Fibroblast of mammary gland (primary cell): Measurements from ENCODE around the gene LYPD3.

Experiments used
- DNase-seq: peaks from one replicate; pipeline ENCODE4 v3.0.0-alpha.2; 2010; ENCODE audit warnings: low read depth
- H3K4me3 ChIP-seq: 2 replicates; pipeline ENCODE4 v1.5.1; 2011; ENCODE audit warnings: low read depth, mild to moderate bottlenecking, low read length, moderate library complexity; ENCODE audit not compliant: control insufficient read depth
- CTCF ChIP-seq: conservative IDR thresholded peaks from 2 replicates; pipeline ENCODE4 v1.5.1; 2011; ENCODE audit warnings: low read depth, low read length, inconsistent platforms; ENCODE audit not compliant: control insufficient read depth, insufficient read depth

LYPD3 gene

GRCh38 chr19:43420954-43421353, 44.5 kb downstream of the LYPD3 start:
- no peak for TF ChIP-seq CTCF
- H3K4me3 ChIP-seq = no peak overlapping the region
- no peak for DNase-seq

GRCh38 chr19:43416951-43417623, 48.3 kb downstream of the LYPD3 start:
- H3K4me3 ChIP-seq = no peak overlapping the region
- TF ChIP-seq CTCF = no peak
- DNase-seq = no peak

- no peak for TF ChIP-seq CTCF
- no peak for DNase-seq
- H3K4me3 ChIP-seq = no peak within 1 kb of the TSS
Observed at GRCh38 chr19:43414554-43414953, 50.9 kb downstream of the LYPD3 start, which contains the start of gene TEX101. TSS of gene TEX101 (plus strand) at chr19:43414890. CDS start at chr19:43415920, 1,030 bp downstream.

- DNase-seq = no peak
- H3K4me3 ChIP-seq = no peak overlapping the region
- no peak for TF ChIP-seq CTCF
Observed at GRCh38 chr19:43412441-43412840, 53.0 kb downstream of the LYPD3 start.
